ENCODE results near the gene MAPK10.
"Not testable (repeated sequence)": the region's sequence is repeated elsewhere in the genome, so short reads cannot be mapped to it uniquely, and the experiment has no call there.

Gene MAPK10

DNA sequence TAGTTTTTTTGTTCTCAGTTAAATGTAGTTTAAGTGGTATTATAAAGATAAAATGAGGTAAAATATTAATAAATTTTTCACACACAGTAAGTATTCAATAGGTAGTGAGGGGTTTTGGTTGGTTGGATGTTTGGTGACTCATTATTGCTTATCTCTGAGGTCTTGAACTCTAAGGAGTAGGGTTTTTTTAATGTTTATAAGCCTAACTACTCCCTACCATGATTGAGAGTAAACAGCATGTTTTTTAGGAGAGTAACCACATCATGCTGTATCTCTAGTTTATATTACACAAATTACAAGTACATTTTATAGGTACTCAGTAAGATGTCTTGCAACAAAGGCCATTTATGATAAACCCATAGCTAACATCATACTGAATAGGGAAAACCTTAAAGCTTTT is 181.6 kb downstream of the MAPK10 start:
- DNase-seq, result no peak

- no peak for DNase-seq
These were observed 185.3 kb downstream of the MAPK10 start for GRCh38 chr4:86174506-86174905.

- DNase-seq, result not testable (repeated sequence)
These were observed 191.5 kb downstream of the MAPK10 start for GRCh38 chr4:86168335-86168734.

- no peak for DNase-seq
These were observed 199.4 kb downstream of the MAPK10 start for GRCh38 chr4:86160426-86160825.

GRCh38 chr4:86159216-86159615 is 200.6 kb downstream of the MAPK10 start:
- DNase-seq, result no peak

DNA sequence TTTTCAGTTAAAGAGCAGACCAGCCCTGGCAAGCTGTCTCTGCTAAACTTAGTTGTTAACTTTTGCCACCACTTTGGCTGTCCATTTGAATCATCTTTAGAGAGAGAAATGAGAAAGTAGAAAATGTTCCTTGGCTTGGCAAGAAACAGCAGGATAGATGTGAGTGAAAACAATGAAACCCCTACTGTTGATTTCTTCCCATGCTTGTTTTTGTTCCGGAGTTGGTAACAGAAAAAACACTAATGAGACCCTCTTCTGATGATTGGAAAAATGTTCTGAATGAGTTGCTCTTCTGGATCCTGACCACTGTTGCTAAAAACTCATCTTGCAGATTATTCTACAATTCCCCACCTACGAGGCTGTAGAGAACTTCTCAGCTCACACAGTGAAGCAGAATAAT is 203.3 kb downstream of the MAPK10 start:
- DNase-seq, result no peak

GRCh38 chr4:86155766-86156165 is 204.1 kb downstream of the MAPK10 start:
- no peak for DNase-seq

GRCh38 chr4:86152454-86152853 is 207.4 kb downstream of the MAPK10 start:
- no peak for DNase-seq

GRCh38 chr4:86151196-86151595 is 208.7 kb downstream of the MAPK10 start:
- DNase-seq, result no peak

- DNase-seq, result no peak
These were observed 218.7 kb downstream of the MAPK10 start for GRCh38 chr4:86141161-86141560.

GRCh38 chr4:86132468-86132867 is 227.4 kb downstream of the MAPK10 start:
- DNase-seq, result no peak

DNA sequence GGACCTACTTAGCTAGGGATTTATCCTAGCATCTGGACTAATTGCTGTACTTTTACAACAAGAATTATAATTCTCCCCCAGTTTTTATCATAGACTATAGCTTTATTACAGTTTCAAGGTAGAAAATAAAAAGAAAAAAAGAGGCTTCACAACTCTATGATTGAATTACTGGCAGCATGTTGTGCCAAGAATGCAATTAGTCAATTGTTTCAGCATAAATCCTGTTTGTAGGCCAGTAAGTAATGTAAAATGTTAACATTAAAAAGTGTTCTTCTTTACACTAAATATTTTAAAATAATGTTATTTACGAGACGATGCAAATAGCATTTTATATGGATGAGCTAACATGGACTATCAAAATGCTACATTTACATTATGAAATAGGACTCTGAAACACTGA is 228.4 kb downstream of the MAPK10 start:
- no peak for DNase-seq

- DNase-seq, result no peak
These were observed 229.5 kb downstream of the MAPK10 start for GRCh38 chr4:86130160-86130933.

DNA sequence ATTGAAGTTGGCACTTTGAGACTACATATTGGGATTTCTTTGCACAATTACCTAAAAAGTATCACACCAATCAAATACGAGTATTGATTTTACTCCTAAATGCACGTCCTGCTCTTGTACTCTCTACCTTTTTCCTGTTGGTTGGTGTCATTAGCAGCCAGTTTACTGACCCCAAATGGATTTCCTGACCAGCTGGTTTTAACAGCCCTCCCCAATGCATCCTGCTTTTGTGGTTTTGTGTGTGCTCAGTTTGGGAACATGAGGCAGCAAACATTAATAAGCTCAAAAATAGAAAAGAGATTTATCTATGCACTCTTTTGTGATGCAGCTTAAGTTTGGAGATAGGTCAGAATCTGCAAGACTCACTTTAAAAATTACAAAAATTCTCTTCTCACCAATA is 230.3 kb downstream of the MAPK10 start:
- DNase-seq, result no peak

DNA sequence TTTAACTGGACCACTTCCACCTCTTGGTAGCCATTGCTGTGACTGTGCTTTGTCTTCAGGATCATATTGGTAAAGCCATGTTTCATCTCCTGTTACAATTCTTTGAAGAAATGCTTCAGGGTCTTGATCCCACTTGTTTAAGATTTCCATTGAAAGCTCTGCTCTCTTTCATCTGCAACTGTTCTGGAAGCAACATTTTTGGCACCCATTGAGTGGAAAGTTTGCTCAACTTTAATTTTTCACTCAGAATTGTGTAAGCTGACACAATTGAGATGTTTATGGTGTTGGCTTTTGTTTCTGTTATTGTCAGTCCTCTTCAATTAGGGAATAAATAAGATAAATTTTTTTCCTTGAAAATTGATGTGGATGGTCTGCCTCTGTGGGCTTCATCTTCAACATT is 237.4 kb downstream of the MAPK10 start:
- DNase-seq, result no peak

GRCh38 chr4:86118711-86119110 is 241.1 kb downstream of the MAPK10 start:
- no peak for DNase-seq

DNA sequence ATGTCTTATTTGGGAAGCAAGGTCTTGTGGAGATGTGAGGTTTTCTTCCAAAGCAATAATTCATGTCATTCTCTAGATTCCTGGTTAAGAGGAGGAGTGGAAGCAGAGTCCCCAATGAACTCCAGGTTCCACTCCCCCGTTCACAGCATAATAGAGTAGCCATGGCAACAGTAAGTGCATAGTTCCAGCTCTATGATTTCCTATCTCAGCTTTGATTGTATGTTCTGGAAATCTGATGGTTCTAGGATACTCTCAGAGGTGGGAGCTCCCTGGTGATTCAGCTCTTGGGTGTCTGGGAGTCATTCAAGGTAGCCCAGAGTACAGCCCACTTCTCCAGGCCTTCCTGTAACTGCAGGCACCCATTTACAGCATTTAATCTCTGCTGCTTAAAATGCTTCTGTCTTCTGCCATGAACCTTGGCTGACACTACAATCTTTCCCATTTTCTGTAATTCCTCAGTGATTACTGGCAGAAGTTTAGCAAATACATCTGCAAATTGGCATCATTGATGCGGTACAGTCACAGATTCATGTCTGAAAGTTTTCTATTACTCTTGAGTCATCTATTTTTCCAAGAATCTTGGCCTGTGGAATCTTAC is 242.0 kb downstream of the MAPK10 start:
- DNase-seq, result no peak

GRCh38 chr4:86114563-86114962 is 245.3 kb downstream of the MAPK10 start:
- no peak for DNase-seq

DNA sequence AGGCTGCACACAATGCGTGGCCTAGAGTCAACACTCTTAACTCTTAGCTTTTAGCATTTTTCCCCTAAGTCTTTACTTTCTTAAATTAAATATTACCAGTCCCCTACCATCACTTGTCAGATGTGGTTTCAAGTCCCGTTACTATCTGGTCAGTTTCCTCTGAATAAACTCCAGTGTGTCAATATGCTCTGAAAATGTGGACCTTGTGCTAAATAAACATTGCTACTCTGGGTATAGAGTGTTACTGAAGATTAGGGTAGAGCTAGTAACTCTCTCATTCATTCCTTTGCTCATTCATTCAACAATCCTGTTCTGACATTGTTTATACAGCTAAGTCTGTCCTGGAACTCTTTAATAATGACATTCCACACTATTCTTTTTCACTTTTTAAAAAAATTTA is 251.0 kb downstream of the MAPK10 start:
- no peak for DNase-seq

DNA sequence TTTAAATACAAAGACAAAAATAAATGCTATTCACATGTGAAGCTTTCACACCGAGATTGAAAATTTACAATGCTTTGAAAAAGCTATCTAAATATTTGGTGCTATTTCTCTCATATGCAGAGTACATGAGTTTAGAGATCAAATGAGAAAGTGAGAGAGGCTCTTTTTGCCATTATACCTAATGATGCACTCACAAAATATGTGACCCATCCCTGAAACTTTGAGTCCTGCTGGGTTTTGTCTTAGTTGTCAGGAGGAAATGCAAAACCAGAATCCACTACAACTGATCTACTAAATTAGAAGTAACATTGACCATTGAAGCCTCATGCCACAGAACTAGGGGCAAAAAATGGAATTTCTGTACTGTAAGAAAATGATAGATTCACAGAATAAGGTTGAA is 251.7 kb downstream of the MAPK10 start:
- DNase-seq, result no peak

- DNase-seq, result no peak
These were observed 252.7 kb downstream of the MAPK10 start for GRCh38 chr4:86107112-86107511.

DNA sequence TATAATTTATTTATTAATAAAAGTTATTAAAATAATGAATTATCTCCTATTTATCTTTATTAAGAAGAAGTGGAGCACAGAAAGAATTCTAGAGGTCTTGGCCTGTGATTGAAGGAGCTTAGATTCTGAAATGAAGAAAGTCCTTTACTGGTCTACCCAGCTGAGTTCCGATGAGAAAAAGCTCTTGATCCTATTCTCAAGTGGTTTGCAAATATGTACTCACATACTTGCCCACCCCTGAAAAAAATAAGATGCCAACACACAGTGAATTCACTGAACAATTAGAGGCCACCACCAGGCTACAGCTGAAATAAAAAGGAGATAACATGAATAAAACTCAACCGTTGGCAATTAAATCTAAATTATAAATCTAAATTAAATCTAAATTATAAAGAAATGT is 253.4 kb downstream of the MAPK10 start:
- DNase-seq, result no peak

- no peak for DNase-seq
These were observed 258.0 kb downstream of the MAPK10 start for GRCh38 chr4:86101841-86102240.

DNA sequence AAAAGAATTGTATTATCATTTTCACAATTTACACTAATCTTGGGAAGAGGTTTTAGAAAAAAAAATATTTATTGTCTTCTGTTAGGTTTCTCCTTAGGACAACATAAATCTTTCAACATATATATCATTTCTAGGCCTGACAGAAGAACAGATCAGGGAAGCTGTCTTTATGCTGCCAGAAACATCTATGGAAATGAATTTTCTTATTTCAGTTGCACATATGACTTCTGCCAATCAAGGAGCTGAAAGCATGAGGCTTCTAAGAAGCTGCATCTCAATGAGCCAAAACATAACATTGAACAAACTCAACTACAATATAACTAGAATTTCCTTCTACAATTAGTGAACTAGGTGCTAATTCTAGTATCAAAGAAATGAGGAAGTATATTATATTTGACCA is 258.4 kb downstream of the MAPK10 start:
- no peak for DNase-seq

Measured in NCI-H1092 (cell line).